Fibroblast of lung (primary cell): ENCODE results near the gene NDUFA1. TPM values are rescaled to one million over a fixed set of nuclear protein-coding genes. Genes with fewer than 3 reads are reported as not detected.
A peak's percentile ranks its signal among the peaks of the same experiment; 100 is the strongest.
"Not testable (repeated sequence)": the region's sequence is repeated elsewhere in the genome, so short reads cannot be mapped to it uniquely, and the experiment has no call there.

Experiments used
- DNase-seq, 2 donors: peaks; one replicate each; pipeline versions ENCODE4 v3.0.0 to v3.0.0-alpha.2; 2010; ENCODE audit warnings: low read depth in 2 of 2
- H2AFZ ChIP-seq: 2 replicates; pipeline ENCODE4 v1.5.1; 2012; ENCODE audit warnings: low read length, control low read depth, inconsistent platforms
- H3K27ac ChIP-seq: 2 replicates; pipeline ENCODE4 v1.5.1; 2011; ENCODE audit warnings: low read length, control low read depth; ENCODE audit not compliant: insufficient read depth
- H3K27me3 ChIP-seq: 2 replicates; pipeline ENCODE4 v1.5.1; 2011; ENCODE audit warnings: mild to moderate bottlenecking, low read length; ENCODE audit not compliant: control insufficient read depth, insufficient read depth
- H3K36me3 ChIP-seq: 2 replicates; pipeline ENCODE4 v1.5.1; 2011; ENCODE audit warnings: low read length; ENCODE audit not compliant: control insufficient read depth, insufficient read depth
- H3K4me1 ChIP-seq: 2 replicates; pipeline ENCODE4 v1.5.1; 2011; ENCODE audit warnings: low read length; ENCODE audit not compliant: control insufficient read depth, insufficient read depth; ENCODE audit errors: extremely low read depth
- H3K4me2 ChIP-seq: 2 replicates; pipeline ENCODE4 v1.5.1; 2011; ENCODE audit warnings: low read length, control low read depth; ENCODE audit not compliant: insufficient read depth; ENCODE audit errors: extremely low read depth
- H3K4me3 ChIP-seq, 4 experiments: fragments of 200-600 bp in 1 of 4; sonication (generic) in 1 of 4; replicated peaks in 1 of 4; 2 replicates each; pipeline ENCODE4 v1.5.1; 2011 to 2016; ENCODE audit warnings: low read length in 4 of 4, low read depth in 3 of 4, mild to moderate bottlenecking in 3 of 4, control low read depth in 2 of 4, inconsistent platforms in 1 of 4, mixed read lengths in 1 of 4; ENCODE audit not compliant: insufficient read depth in 1 of 4; ENCODE audit errors: control extremely low read depth in 1 of 4
- H3K79me2 ChIP-seq: 2 replicates; pipeline ENCODE4 v1.5.1; 2012; ENCODE audit warnings: mild to moderate bottlenecking, low read length, inconsistent platforms; ENCODE audit not compliant: control insufficient read depth, insufficient read depth
- H3K9ac ChIP-seq: 2 replicates; pipeline ENCODE4 v1.5.1; 2011; ENCODE audit warnings: mild to moderate bottlenecking, low read length, control low read depth; ENCODE audit not compliant: insufficient read depth
- H3K9me3 ChIP-seq: 2 replicates; pipeline ENCODE4 v1.5.1; 2012; ENCODE audit warnings: low read depth, low read length; ENCODE audit not compliant: control insufficient read depth, insufficient read depth
- H4K20me1 ChIP-seq: 2 replicates; pipeline ENCODE4 v1.5.1; 2011; ENCODE audit warnings: low read length; ENCODE audit not compliant: control insufficient read depth, insufficient read depth; ENCODE audit errors: extremely low read depth
- EZH2 ChIP-seq: IDR thresholded peaks from 2 replicates; pipeline ENCODE4 v1.5.1; 2012; ENCODE audit warnings: low read length, control low read depth, mild to moderate bottlenecking; ENCODE audit errors: missing control alignments
- polyA plus RNA-seq, 2 donors: library from polyadenylated mRNA; depleted of rRNA in 1 of 2; stranded (reverse) in 1 of 2; unstranded in 1 of 2; fragments of >200 nt; gene quantifications; 2 replicates each; pipeline ENCODE4 v1.2.1, GENCODE V29; 2011 to 2012; ENCODE audit warnings: missing spikeins in 1 of 2
- total RNA-seq: library from RNA; depleted of rRNA; stranded (reverse); fragments of >200 nt; gene quantifications from 2 replicates; pipeline ENCODE4 v1.2.1, GENCODE V29; 2014
- TF ChIP-seq, protein P1 (sequence below), 2 donors: IDR thresholded peaks in 1 of 2; conservative IDR thresholded peaks in 1 of 2; 1 replicate in 1 of 2; 2 replicates in 1 of 2; pipeline ENCODE4 v1.5.1; 2011 to 2012; ENCODE audit warnings: low read length in 2 of 2, control low read depth in 1 of 2, inconsistent platforms in 1 of 2, low read depth in 1 of 2, mild to moderate bottlenecking in 1 of 2

Gene NDUFA1
- total and polyA plus RNA-seq, 2 donors (not counting 1 experiment from before 2014, with no cell fraction given): 88.0 to 187 TPM

DNA sequence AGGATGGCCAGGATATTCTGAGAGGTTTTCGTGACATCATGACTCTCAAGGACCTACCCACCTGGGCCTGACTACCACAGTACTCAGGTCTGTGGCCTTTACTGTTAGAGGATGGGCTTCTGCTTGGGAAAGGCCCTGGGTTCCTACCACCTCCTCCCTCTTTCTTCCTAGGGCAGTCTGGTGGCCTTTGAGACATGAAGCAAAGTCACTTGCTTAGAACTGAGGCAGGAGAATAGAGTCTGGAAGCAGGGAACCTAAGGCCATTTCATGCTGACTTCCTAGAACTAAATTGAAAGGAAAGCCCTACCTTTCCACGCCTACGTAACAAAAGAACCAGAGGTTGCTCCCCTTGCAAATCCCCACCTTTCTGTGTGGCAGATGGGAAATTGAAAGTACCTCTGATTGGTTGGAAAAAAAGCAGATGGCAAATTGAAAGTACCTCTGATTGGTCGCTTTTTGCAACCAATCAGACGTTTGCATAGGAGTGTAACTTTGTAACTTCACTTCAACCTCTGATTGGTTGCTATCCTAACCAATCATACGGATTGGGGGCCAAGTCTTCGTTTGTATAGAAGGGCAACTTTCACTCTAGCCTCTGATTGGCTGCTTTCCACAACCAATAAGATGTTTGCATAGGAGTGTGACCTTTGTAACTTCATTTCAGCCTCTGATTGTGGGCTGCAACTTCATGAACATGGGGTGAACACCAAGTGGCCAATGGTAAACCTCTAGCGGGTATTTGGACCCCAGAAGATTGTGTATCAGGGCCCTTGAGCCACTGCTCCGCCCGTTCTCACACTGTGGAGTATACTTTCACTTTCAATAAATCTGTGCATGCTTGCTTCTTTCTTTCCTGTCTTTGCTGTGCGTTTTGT is 14.2 kb downstream of the NDUFA1 start:
- TF ChIP-seq EZH2: no peak
- TF ChIP-seq, protein P1, sequence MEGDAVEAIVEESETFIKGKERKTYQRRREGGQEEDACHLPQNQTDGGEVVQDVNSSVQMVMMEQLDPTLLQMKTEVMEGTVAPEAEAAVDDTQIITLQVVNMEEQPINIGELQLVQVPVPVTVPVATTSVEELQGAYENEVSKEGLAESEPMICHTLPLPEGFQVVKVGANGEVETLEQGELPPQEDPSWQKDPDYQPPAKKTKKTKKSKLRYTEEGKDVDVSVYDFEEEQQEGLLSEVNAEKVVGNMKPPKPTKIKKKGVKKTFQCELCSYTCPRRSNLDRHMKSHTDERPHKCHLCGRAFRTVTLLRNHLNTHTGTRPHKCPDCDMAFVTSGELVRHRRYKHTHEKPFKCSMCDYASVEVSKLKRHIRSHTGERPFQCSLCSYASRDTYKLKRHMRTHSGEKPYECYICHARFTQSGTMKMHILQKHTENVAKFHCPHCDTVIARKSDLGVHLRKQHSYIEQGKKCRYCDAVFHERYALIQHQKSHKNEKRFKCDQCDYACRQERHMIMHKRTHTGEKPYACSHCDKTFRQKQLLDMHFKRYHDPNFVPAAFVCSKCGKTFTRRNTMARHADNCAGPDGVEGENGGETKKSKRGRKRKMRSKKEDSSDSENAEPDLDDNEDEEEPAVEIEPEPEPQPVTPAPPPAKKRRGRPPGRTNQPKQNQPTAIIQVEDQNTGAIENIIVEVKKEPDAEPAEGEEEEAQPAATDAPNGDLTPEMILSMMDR (conservative IDR thresholded peaks at IDR 0.05 in 1 of 2, IDR thresholded peaks at IDR 0.05 in 1 of 2; ENCODE audit: low read depth in 1 of 2, low read length in 2 of 2): no peak
- no peaks in the 10 kb centered on the region for H3K4me1 ChIP-seq
- no peaks in the 10 kb centered on the region for H3K9me3 ChIP-seq
- no peak overlapping the region for H3K27ac ChIP-seq
- H4K20me1 ChIP-seq: no peaks in the 10 kb centered on the region
- H2AFZ ChIP-seq: no peak overlapping the region
- H3K27me3 ChIP-seq: no peaks in the 10 kb centered on the region
- H3K4me3 ChIP-seq: no peak overlapping the region
- no peaks in the 10 kb centered on the region for H3K79me2 ChIP-seq
- no peak overlapping the region for H3K4me2 ChIP-seq
- no peaks in the 10 kb centered on the region for H3K36me3 ChIP-seq
- peak in 1 of 2 donors; percentile 45 for DNase-seq
- H3K9ac ChIP-seq: no peak overlapping the region

DNA sequence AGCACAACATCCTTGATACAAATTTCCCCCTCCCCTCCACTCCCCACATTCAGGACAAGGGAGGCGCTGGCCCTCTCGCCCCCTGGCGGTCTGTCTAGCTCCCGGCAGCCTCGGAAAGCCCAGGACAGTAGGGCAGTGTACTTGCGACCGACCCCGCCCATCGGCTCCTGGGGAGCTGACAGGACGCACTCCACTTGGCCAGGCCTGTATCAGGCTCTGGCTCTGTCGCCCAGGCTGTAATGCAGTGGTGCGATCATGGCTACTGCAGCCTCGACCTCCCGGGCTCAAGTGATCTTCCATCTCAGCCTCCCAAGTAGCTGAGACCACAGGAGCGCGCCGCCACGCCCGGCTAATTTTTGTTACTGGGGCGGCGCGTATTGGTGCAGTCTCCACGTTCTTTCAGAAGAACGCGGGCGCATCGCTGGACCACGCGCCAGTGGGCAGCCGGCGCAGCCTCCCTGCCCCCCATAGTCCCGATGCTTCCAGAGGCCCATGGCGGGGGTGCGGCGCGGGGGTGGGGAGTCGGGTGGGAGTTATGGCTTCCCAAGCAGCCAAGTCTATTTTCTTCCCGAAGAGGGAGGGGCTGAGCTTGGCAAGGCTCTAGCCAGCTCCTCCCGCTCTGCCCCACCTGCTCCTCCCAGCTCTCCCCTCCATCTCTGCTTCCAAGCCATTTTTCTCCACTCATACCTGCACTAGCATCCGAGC is 16.2 kb downstream of the NDUFA1 start:
- peak overlapping the region in 2 of 4 experiments; percentile 24 to 33 for H3K4me3 ChIP-seq

DNA sequence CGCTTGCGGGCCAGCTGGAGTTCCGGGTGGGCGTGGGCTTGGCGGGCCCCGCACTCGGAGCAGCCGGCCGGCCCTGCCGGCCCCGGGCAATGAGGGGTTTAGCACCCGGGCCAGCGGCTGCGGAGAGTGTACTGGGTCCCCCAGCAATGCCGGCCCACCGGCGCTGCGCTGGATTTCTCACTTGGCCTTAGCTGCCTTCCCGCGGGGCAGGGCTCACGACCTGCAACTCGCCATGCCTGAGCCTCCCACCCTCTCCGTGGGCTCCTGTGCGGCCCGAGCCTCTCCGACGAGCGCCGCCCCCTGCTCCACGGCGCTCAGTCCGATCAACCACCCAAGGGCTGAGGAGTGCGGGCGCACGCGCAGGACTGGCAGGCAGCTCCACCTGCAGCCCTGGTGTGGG is 19.0 kb downstream of the NDUFA1 start:
- H3K27me3 ChIP-seq, H3K79me2 ChIP-seq, H3K36me3 ChIP-seq, H4K20me1 ChIP-seq, H2AFZ ChIP-seq, H3K9me3 ChIP-seq, H3K4me3 ChIP-seq, H3K4me1 ChIP-seq, DNase-seq, H3K27ac ChIP-seq, H3K4me2 ChIP-seq, H3K9ac ChIP-seq: not testable (repeated sequence)

More for the DNA sequence above, 16.2 kb downstream of the NDUFA1 start:
- H3K27ac ChIP-seq: no peak overlapping the region
- H3K9me3 ChIP-seq: no peaks in the 10 kb centered on the region
- peak overlapping the region; percentile 35 for H3K4me2 ChIP-seq
- no peaks in the 10 kb centered on the region for H3K79me2 ChIP-seq
- no peaks in the 10 kb centered on the region for H3K36me3 ChIP-seq
- H3K9ac ChIP-seq: no peak overlapping the region
- TF ChIP-seq EZH2: no peak
- TF ChIP-seq, protein P1 (conservative IDR thresholded peaks at IDR 0.05 in 1 of 2, IDR thresholded peaks at IDR 0.05 in 1 of 2; ENCODE audit: low read depth in 1 of 2, low read length in 2 of 2): peak; percentile 42 to 64
- H3K27me3 ChIP-seq: no peaks in the 10 kb centered on the region
- no peaks in the 10 kb centered on the region for H3K4me1 ChIP-seq
- peak; percentile 49 to 51 for DNase-seq
- H4K20me1 ChIP-seq: no peaks in the 10 kb centered on the region
- peak overlapping the region; percentile 55 for H2AFZ ChIP-seq

DNA sequence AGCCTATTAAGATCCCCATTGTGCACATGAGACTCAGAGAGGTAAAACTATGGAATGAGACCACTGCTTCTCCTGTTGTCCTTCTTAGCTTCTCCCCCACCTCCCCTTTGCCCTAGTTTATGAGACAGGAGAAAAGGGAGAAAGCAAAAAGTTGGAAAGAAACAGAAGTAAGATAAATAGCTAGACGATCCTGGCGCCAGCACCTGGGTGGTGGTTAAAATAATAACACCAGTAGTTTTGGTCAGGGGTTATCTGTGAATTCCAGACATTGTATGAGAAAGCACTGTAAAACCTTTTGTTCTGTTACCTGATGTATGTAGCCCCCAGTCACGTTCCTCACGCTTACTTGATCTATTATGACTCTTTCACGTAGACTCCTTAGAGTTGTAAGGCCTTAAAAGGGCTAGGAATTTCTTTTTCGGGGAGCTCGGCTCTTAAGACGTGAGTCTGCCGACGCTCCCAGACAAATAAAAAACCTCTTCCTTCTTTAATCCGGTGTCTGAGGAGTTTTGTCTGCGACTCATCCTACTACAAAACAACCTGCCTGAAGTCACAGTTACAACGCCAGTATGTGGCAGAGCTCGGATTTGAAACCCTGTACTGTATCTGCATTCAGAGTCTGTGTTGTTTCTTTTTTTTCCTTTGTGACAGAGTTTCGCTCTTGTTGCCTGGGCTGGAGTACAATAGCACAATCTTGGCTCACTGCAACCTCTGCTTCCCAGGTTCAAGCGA is 20.5 kb downstream of the NDUFA1 start:
- H3K4me3 ChIP-seq, H3K36me3 ChIP-seq, H3K9ac ChIP-seq, H3K4me1 ChIP-seq, H2AFZ ChIP-seq, H3K4me2 ChIP-seq, H4K20me1 ChIP-seq, H3K27ac ChIP-seq, H3K9me3 ChIP-seq, H3K79me2 ChIP-seq, H3K27me3 ChIP-seq: not testable (repeated sequence)
- DNase-seq: peak in 1 of 2 donors; percentile 31
